Measurements from ENCODE around the gene WBP11. TPM values are rescaled to one million over a fixed set of nuclear protein-coding genes. Genes with fewer than 3 reads are reported as not detected.

Gene WBP11
- total RNA-seq, 1 experiment from 2014 or later, result 67.4 TPM

- Histone ChIP-seq H3K4me3 (replicated peaks in 1 of 2; ENCODE audit: low read depth in 1 of 2, low read length in 2 of 2) (peak overlapping the region; percentile 64 to 65), H3K36me3 (ENCODE audit: control insufficient read depth in 1 of 2, insufficient read depth in 2 of 2, low read length in 2 of 2) (no peaks in the 10 kb centered on the region), H3K4me1 (ENCODE audit: control insufficient read depth in 1 of 2, insufficient read depth in 2 of 2, low read length in 2 of 2) (peaks cover 21 to 39% of the 10 kb centered on the region in 2 experiments), H3K9me2 (ENCODE audit: insufficient read depth) (no peaks in the 10 kb centered on the region), H3K27me3 (ENCODE audit: insufficient read depth, low read length) (no peaks in the 10 kb centered on the region), H3K79me2 (ENCODE audit: insufficient read depth, low read length) (no peaks in the 10 kb centered on the region), H4K20me1 (ENCODE audit: insufficient read depth) (no peaks in the 10 kb centered on the region), H3K27ac (ENCODE audit: low read depth, low read length) (no peak overlapping the region), H3K9ac (ENCODE audit: low read length) (peak overlapping the region; percentile 73), H3K4me2 (ENCODE audit: low read length) (peak overlapping the region; percentile 80), H2AFZ (ENCODE audit: low read depth, low read length, poor library complexity, severe bottlenecking) (no peak overlapping the region), H3K9me3 (ENCODE audit: control insufficient read depth in 1 of 2, insufficient read depth in 1 of 2, low read depth in 1 of 2, low read length in 2 of 2) (no peaks in the 10 kb centered on the region)
- no peak for ATAC-seq
- ChIA-PET RAD21 (ENCODE audit: low non-redundant PET in 1 of 2, low total read pairs in 2 of 2, uncharacterized antibody in 2 of 2, unreplicated experiment in 2 of 2) (no interaction called here), CTCF (no interaction called here), POLR2A (no interaction called here)
- TF ChIP-seq YY1 (IDR thresholded peaks at IDR 0.05; ENCODE audit: extremely low read depth, insufficient replicate concordance, low read depth, low read length), result no peak
- TF ChIP-seq RAD21 (IDR thresholded peaks at IDR 0.05; ENCODE audit: low read depth), result no peak
- TF ChIP-seq EZH2 (IDR thresholded peaks at IDR 0.05), result no peak
- TF ChIP-seq POLR2AphosphoS5 (IDR thresholded peaks at IDR 0.05; ENCODE audit: low read depth, low read length), result no peak
- no peak for TF ChIP-seq ELF1 (IDR thresholded peaks at IDR 0.05; ENCODE audit: borderline replicate concordance, low read depth)
- TF ChIP-seq, protein P1, sequence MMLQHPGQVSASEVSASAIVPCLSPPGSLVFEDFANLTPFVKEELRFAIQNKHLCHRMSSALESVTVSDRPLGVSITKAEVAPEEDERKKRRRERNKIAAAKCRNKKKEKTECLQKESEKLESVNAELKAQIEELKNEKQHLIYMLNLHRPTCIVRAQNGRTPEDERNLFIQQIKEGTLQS (IDR thresholded peaks at IDR 0.05), result no peak
- no peak for TF ChIP-seq TCF7L2 (IDR thresholded peaks at IDR 0.05; ENCODE audit: borderline replicate concordance, extremely low read depth, insufficient read depth, insufficient read length)
- BruUV-seq (replicated peaks), result no TSS peak
- intact Hi-C loops (cut with micrococcal nuclease), result no loop called here
- no peak for DNase-seq (ENCODE audit: low read depth, low spot score)
Observed at GRCh38 chr12:14775636-14775980, 27.7 kb downstream of the WBP11 start.

DNA sequence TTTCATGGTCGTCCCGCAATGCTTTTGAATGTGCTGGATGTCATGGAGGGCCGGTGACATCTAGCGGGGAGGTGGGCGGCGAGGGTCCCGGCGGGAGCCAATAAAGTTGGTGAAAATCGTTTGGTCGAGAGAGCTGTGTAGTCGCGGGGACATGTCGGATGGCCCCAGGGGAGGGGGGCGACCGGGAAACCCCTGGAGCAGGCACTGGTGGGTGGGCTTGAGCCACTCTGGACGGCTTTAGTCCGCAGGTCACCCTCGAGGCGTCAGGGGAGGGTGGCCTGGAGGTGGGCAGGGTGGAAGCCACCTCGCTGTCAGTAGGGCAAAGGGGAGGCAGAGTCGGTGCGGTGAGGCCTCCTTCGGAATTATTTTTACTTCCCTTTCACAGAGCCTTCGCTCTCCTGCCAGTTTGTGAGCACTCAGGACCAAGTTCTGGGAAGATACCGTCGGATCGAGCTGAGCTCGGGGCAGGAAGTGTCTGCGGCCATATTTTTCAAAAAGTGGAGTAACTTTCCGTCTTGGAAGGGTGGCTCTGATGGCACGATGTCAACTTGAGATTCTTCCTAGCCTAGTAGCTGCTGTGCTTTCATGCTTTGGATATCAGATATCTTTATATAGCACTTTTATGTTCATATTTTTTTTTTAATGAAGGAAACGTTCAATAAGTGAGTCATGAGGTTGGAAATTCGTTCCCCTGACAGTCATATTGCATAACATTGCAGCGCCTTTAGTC is 28.2 kb downstream of the WBP11 start:
- H3K36me3 ChIP-seq (ENCODE audit: control insufficient read depth in 1 of 2, insufficient read depth in 2 of 2, low read length in 2 of 2), result no peaks in the 10 kb centered on the region
- ATAC-seq (no peak), DNase-seq (ENCODE audit: low read depth, low spot score) (no peak)
- peak overlapping the region; percentile 80 for H3K4me2 ChIP-seq (ENCODE audit: low read length)
- H2AFZ ChIP-seq (ENCODE audit: low read depth, low read length, poor library complexity, severe bottlenecking), result no peak overlapping the region
- POLR2A ChIA-PET, result interaction anchor here (1.2 to 2.9 kb wide), 2 partner anchors 15 to 28 kb away, joined by 3 to 13 read pairs; partner anchors contain the start of genes C12orf60 and WBP11
- no peaks in the 10 kb centered on the region for H3K9me2 ChIP-seq (ENCODE audit: insufficient read depth)
- H3K79me2 ChIP-seq (ENCODE audit: insufficient read depth, low read length), result no peaks in the 10 kb centered on the region
- no peaks in the 10 kb centered on the region for H4K20me1 ChIP-seq (ENCODE audit: insufficient read depth)
- H3K4me1 ChIP-seq (ENCODE audit: control insufficient read depth in 1 of 2, insufficient read depth in 2 of 2, low read length in 2 of 2), result peaks cover 21 to 39% of the 10 kb centered on the region in 2 experiments
- no TSS peak for BruUV-seq (replicated peaks)
- RAD21 ChIA-PET (ENCODE audit: low non-redundant PET in 1 of 2, low total read pairs in 2 of 2, uncharacterized antibody in 2 of 2, unreplicated experiment in 2 of 2), result no interaction called here
- CTCF ChIA-PET, result no interaction called here
- TF ChIP-seq EZH2phosphoT487 (IDR thresholded peaks at IDR 0.05; ENCODE audit: borderline replicate concordance) (no peak), POLR2AphosphoS5 (IDR thresholded peaks at IDR 0.05; ENCODE audit: low read depth, low read length) (no peak), ZBTB33 (IDR thresholded peaks at IDR 0.05; ENCODE audit: extremely low read depth, insufficient replicate concordance, low read length) (no peak), ZFX (IDR thresholded peaks at IDR 0.05) (no peak), RAD21 (IDR thresholded peaks at IDR 0.05; ENCODE audit: low read depth) (no peak), YY1 (IDR thresholded peaks at IDR 0.05; ENCODE audit: extremely low read depth, insufficient replicate concordance, low read depth, low read length) (peak; percentile 21), JUND (IDR thresholded peaks at IDR 0.05) (no peak), FOSL1 (IDR thresholded peaks at IDR 0.05; ENCODE audit: low read depth) (no peak), EZH2 (IDR thresholded peaks at IDR 0.05) (no peak), CEBPB (IDR thresholded peaks at IDR 0.05; ENCODE audit: low read depth) (peak; percentile 50; the same call in 1 of the 2 replicates)
- H3K4me3 ChIP-seq (replicated peaks in 1 of 2; ENCODE audit: low read depth in 1 of 2, low read length in 2 of 2), result peak overlapping the region; percentile 64 to 65
- no peaks in the 10 kb centered on the region for H3K9me3 ChIP-seq (ENCODE audit: control insufficient read depth in 1 of 2, insufficient read depth in 1 of 2, low read depth in 1 of 2, low read length in 2 of 2)
- intact Hi-C loops (cut with micrococcal nuclease), result loop anchor here (5.0 kb wide), 1 partner anchor 143 kb away; no protein-coding TSS in a partner anchor
- H3K27me3 ChIP-seq (ENCODE audit: insufficient read depth, low read length), result no peaks in the 10 kb centered on the region
- peak overlapping the region; percentile 73 for H3K9ac ChIP-seq (ENCODE audit: low read length)
- H3K27ac ChIP-seq (ENCODE audit: low read depth, low read length), result peak overlapping the region; percentile 76
